Jurkat, Clone E6-1 (cell line): Measurements from ENCODE around the gene SMC1B.
"Not testable (repeated sequence)": the region's sequence is repeated elsewhere in the genome, so short reads cannot be mapped to it uniquely, and the experiment has no call there.

Experiments
- DNase-seq: peaks from one replicate; pipeline ENCODE4 v3.0.0-alpha.2; 2011; ENCODE audit warnings: low read depth, low spot score
- H3K4me3 ChIP-seq: 2 replicates; pipeline ENCODE4 v1.5.1; 2011; ENCODE audit warnings: mild to moderate bottlenecking, low read length, control low read depth, moderate library complexity

The SMC1B gene

DNA sequence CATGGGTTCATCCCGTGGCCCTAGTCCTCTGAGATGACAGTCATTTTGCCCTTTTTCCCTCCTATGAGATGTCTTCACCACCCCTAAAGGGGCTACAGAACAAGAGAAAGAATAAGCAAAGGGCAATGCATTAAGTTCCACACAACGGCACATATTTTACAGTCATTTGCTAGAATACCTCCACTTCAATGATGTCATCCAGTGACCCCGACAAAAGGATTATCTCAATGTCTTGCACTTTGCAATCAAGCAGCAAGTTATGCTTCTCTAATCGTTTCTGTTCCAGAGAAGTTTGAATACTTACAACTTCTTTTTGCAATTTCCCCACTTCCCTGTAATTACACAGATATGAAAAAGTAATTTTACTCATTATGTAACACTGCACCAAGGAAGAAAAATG, 53.8 kb downstream of the SMC1B start:
- DNase-seq: no peak

DNA sequence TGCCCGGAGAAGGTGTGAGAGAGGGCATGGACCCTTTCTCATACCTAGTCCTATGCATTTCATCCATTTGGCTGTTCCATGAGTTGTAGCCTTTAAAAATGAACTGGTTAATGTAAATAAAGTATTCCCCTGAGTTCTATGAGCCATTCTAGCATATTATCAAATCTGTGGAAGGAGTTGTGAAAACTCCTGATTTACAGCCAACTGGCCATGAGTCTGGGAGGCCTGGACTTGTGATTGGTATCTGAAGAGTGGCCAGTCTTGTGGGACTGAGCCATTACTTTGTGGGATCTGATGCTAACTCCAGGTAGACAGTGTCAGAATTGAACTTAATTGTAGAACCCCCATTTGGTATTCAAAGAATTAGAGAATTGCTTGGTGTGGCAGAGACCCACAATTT, 55.3 kb downstream of the SMC1B start:
- H3K4me3 ChIP-seq: no peak overlapping the region
- no peak for DNase-seq

More for the DNA sequence above, 53.8 kb downstream of the SMC1B start:
- no peak overlapping the region for H3K4me3 ChIP-seq

DNA sequence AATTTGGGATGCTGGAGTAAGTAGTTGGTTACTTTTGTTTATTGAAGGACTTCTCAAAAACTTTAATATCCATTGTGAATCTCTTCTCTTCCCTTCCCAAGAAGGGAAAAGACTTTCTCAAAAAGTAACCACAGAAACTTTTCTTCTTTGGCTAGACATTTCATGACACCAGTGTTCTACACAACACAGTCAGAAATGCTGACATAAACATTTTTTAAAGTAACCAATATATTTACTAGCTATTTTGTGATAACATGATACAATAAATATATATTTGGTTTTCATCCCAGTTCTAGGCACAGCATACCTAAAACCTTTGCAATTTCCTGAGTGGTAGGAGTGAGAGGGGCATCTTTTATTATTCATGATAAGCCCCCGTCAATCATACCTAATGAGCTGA, 55.9 kb downstream of the SMC1B start:
- DNase-seq: no peak
- no peak overlapping the region for H3K4me3 ChIP-seq

DNA sequence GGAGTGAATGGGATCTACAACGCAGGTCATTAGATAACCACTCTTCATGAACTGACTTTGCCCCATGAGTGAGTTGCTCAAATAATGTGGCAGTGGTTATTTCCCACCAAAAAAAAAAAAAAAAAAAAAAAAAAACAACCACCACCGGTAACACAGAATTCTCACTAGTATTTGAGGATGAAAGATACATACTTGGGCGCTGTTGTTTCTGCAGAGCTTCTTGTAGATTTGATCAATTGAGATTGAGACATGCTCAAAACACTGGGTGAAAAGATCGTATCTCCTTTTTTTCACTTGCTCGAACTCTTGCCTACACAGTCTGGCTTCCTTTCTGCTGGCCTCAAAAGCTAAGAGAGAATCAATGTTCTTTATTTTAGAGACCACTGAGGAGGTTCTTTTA, 59.6 kb downstream of the SMC1B start:
- H3K4me3 ChIP-seq: no peak overlapping the region
- DNase-seq: no peak

DNA sequence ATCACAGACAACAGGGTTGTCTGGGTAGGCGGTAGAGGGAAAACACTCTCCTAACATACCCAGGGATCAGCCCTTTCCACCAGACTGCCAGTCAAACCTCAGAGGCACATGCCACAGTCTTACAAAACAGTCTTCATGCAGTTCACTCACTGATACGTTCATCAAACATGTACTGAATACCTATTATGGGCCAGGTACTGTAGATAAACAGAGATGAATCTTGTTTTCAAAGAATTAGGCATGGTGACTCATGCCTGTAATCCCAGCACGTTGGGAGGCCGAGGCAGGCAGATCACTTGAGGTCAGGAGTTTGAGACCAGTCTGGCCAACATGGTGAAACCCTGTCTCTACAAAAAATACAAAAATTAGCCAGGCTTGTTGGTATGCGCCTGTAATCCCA, 60.6 kb downstream of the SMC1B start:
- not testable (repeated sequence) for H3K4me3 ChIP-seq, DNase-seq

DNA sequence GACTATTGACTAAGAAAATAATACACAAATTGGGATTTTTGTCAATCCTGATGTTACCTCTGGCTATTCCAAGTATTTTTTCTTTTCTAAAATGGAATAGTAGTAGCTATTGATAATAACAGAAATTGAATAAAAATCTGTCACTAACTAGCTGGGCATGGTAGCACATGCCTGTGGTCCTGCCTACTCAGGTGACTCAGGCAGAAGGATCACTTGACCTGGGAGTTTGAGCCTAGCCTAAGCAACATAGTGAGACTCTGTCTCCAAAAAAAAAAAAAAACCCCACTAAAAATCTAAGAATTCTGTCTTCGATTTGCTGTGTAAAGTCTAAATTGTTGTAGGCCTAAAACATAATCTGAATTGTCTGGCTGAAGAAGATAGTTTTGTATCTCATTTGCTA, 61.4 kb downstream of the SMC1B start:
- H3K4me3 ChIP-seq: no peak overlapping the region
- no peak for DNase-seq

DNA sequence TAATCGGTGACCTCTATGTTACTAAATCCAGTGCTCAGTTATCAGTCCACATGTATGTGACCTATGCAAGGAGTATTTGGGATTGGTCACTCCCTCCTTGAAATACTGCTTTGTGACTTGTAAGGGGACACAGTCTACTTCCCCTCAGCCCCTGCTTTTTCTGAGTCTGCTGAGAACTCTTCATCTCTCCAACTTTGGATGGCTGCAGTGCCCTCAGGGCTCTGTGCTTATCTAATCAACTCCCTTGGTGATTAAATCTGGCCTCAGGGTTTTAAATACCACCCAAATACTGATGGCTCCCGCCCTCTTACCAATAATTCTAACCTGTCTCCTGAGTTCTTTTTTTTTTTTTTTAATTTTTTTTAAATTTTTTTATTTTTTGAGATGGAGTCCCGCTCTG, 63.5 kb downstream of the SMC1B start:
- DNase-seq: no peak
- no peak overlapping the region for H3K4me3 ChIP-seq

DNA sequence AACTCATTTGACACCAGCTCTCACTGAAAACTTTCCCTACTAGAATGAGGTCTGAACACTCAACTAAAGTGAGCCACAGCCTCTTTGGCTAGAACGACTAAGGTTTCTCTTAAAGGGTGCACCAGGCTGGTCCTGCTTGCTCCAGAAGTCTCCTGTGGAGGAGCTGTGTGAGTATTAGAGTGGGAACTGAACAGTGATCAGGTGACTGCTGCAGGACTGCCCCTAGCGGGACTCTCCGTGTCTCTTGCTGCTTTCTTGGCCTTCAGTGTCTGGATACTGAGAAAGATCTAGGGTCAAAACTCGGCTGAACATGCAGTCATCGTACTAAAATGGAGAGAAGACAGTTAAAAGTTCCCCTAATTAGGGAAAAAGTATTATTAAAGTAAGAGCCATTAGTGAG, 69.1 kb downstream of the SMC1B start:
- H3K4me3 ChIP-seq: no peak overlapping the region
- DNase-seq: no peak

DNA sequence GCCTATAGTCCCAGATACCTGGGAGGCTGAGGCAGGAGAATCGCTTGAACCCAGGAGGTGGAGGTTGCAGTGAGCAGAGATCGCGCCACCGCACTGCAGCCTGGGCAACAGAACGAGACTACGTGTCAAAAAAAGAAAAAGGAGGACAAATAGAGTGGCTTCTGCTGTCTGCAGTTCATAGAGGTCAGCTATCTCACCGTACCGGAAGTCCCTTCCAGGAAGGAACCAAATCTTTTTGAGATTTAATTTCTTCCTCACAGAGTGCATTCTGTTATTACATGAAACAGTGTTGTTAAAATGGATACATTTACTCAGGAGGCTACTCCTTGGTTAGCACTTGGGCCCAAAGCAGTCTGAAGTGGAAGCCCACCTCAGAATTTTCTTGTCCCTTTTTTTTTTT, 70.3 kb downstream of the SMC1B start:
- H3K4me3 ChIP-seq: no peak overlapping the region
- no peak for DNase-seq

DNA sequence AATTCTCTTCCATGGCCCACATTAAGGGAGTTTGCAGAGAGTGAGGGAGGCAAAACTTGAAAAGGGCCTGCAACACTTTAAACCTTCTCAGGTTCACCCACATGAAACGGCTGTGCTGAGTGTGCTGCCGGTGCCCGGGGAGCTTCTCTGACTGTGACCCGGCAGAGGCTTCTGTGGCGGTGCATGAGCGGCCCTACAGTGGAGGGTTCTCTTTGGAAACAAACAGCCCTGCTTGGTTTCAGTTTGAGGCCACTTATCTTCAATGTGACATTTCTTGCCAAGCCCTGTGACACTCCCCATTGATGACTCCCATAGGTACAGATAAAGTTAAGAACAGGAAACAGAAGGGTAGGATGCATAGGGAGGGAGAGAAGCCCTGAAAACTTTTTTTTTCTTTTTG, 71.9 kb downstream of the SMC1B start:
- H3K4me3 ChIP-seq: no peak overlapping the region
- DNase-seq: peak; percentile 79

DNA sequence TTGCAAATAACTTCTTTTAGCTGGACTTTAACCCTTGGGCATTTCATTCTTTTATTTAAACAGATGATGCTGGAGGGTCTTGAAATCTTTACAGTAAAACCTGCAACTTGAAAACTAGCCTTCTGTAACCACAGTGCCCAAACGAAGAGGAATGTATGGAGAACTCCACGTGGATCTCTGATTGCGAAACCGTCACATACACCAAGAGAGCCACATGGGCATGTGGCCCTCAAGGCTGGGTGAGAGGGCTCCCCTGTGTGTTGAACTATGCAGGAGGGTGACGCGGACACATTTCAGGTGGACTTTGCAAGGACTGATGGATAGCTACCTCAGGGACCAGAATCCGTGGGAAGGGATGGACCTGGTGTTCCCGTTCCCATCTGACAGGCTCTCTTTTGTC, 73.1 kb downstream of the SMC1B start:
- H3K4me3 ChIP-seq: no peak overlapping the region
- DNase-seq: no peak

DNA sequence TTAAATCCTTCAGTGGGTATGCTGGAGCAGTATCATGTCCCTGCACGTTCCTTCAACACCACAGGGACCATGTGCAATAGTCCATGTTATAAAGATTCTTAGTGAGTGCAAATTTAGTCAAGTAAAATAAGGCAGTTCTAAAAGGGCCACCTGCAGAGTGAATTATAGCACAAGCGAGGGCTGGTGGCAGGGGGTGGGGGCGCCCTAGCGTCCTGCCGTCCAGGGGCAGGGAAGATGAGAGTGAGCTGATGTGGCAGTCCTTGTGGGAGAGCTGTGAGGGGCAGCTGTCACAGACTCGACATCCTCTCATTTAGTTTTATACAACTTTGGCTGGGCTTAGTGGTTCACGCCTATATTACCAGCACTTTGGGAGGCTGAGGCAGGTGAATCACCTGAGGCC, 74.6 kb downstream of the SMC1B start:
- DNase-seq: no peak

DNA sequence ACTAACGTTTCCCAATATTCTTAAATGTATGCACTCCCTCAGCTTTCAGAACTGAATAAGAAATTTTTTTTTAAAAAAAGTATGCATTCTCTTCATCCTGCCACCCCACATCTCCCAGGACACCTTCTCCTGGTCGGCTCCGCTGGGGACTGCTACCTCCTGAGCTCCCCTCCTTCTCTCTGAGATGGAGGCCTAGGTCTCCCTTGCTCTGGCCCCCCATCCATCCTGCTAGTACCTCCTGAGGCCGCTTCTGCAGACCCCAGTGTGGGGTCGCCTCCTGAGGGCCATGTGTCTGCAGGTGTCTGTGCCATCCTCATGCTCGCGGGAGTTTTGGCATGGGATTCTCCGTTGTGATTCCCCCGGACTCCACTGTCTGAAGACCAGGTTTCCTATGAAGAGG, 75.9 kb downstream of the SMC1B start:
- H3K4me3 ChIP-seq: no peak overlapping the region
- DNase-seq: no peak

More for the DNA sequence above, 74.6 kb downstream of the SMC1B start:
- H3K4me3 ChIP-seq: no peak overlapping the region

DNA sequence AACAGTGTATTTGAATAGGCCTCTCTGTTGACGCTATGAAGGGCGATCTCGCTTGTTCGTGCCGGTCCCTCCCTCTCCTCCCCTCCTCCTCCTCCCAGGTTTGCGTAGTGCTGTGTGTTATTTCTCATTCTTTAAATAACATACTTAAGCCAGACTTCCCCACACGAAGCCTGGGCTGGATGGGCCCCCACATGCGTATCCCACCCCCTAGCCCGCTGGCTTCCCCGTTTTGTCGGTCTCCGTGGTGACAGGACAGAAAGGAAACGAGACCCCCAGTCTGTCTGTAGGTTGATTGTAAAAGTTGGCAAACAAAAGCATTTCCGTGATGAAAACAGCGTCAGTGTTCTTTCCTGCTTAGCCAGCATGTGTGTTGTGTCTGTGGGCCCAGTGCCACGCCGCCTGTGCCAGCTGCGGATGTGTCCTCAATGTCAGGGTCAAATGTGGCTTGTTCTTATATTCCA, 76.4 kb downstream of the SMC1B start:
- H3K4me3 ChIP-seq: no peak overlapping the region

DNA sequence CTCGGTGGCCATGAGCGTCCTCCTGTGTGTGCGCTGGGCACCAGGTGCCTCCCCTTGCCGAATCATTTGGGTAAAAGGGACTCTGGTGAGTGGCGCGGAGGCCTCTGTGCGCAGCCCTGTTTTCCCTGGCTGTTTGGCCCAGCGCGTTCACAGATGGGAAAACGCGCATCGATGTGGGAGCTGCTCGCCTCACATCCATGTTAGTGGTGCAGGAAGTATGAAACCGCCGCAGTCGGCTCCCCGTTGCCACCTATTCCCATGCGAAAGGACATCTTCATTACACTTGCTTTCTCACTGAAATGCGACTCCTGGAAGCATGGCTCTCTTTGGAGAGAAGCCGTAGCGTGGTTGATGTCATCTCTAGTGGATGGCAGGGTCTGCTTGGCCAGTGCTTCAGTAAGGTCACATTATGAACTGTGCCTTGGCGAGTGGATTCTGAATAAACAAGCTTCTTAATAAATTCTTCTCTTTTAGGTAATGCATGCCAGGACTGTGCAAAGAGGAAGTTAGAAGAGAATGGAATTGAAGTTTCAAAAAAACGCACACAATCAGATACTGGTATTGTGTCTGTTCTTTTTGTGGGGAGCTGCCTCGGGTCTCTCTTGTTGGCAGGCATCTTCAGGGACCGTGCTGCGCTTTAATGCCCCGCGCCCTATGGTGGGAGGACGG, 77.4 kb downstream of the SMC1B start:
- no peak overlapping the region for H3K4me3 ChIP-seq
- DNase-seq: no peak

More for the DNA sequence above, 76.4 kb downstream of the SMC1B start:
- no peak for DNase-seq

DNA sequence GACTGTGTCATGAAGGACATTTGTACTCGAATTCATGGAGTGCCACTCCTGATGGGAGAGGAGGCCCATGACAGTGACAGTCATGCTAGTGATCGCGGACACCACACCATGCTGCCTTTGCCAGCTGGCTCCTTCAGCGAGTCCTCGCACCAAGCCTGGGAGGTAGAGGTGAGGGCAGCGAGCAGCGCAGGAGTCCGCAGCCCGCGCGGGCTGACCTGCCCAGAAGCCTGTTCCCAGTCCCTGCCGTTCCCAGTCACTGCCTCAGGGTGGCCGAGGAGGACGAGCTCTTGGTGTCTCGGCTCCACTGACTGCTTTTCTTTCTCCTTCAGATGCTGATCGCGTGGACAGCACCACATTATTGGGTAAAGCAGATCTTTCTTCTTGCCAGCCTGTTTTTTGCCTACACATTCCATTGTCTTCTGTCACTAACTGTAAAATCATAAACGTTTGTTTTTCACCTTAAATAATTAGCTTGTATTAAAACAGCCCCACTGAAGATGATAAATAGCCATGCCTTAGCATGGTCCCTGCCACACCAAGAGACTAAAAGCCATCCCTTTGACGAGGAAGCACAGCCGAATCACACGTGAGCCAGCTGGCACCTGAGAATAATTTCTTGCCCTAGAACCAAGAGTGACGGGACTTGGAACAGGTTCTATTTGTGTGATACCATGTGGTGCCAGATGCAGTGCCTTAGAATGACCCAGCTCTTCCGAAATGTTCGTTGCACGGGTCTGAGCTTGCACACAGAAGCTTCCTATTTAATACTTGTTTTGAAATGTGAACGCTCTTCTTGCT, 78.2 kb downstream of the SMC1B start:
- no peak for DNase-seq
- H3K4me3 ChIP-seq: no peak overlapping the region

DNA sequence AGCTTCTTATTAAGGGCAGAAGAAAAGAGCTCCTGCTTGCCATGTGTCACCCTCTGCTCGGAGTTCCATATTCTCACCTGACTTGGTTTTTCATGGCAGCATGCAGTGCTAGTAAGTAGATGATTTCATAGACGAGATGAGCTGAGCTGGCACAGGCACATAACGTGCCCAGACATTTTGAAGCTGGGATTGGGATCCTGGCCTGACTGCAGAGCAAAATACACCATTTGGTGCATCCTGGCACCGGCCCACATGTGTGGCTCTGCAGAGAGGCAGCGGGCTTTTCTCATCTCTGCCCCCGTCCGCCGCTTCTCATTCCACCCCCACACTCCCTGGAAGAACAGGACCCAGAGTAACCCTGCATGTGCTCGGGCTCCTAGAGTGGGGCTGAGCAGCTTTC, 78.9 kb downstream of the SMC1B start:
- no peak overlapping the region for H3K4me3 ChIP-seq
- DNase-seq: no peak

DNA sequence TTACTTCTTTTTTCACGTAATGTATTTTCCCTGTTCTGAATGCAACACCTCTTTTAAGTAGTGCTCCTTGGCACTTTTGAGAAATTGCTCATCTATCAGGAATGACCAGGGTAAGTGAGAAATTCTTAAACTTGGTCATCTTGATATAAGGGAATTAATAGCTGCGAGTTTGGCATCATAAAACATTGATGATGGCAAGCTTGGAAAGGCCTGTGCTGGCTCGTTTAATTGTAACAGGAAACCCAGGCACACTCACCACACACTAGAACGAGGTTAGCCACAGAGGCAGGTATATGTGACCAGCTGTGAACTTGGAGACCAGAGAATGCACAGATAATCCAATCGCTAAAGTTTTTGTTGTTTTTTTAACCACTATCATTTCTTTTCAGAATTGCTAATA, 79.3 kb downstream of the SMC1B start:
- peak; percentile 15 for DNase-seq
- no peak overlapping the region for H3K4me3 ChIP-seq

DNA sequence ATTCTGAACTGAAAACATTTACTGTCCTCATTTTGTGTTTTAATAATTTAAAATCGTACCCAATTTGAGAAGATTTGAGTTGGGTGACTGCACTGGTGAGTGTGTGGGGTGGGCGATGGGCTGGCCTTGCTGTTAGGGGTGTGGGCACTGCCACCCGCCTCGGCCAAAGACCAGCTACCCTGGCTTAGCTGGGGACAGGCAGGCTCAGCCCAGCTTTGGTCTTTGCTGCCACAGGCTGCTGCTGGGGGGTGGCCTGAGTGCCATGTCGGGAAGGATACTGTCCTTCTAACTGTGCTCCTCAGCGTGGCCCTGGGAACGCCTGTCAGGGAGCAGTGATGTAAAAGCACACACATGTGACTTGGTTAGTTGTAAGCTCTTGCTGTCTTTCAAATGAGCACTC, 81.4 kb downstream of the SMC1B start:
- no peak for DNase-seq
- no peak overlapping the region for H3K4me3 ChIP-seq

DNA sequence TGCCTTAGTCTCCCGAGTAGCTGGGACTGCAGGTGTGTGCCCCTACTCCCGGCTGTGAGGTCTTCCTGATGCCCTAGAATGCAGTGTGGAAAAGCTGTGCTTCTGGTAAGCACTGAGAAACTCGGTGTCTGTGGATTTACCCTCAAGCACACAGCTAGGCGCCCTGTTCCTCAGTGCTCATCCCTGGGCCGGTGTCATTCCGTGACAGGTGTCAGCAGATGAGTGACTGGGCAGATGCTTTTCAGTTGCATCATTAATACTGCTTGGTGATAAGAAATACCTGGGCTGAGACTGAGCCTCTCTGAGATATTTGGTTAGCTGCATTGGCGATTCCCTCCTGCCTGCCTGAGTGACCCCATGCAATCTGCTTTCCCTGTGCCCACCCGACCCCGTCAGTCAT, 81.9 kb downstream of the SMC1B start:
- no peak overlapping the region for H3K4me3 ChIP-seq
- no peak for DNase-seq

DNA sequence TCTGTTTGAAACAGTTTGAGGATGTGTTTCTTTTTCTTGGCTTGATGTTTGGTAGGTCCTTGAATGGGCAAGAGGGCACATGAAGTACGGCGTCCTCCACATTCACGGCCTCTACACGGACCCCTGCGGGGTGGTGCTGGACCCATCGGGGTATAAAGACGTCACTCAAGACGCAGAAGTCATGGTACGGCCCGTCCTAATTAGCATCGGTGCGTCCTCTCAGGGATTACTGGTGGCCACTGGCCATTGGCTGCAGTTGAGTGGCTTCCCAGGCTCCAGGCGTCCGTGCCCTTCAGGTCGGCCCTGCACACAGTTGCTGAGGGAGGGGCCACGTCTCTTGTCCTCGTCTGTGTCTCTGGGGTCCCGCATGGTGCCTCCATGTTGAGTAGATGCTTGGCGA, 82.9 kb downstream of the SMC1B start:
- DNase-seq: no peak
- H3K4me3 ChIP-seq: no peak overlapping the region
